ENCODE data around the gene CDHR4.
"Not testable (repeated sequence)": the region's sequence is repeated elsewhere in the genome, so short reads cannot be mapped to it uniquely, and the experiment has no call there.

CDHR4 gene

GRCh38 chr3:49799761-49800160 lies at the start of gene CDHR4:
Gene CDHR4 (minus strand): TSS chr3:49799873. CDS start chr3:49799812, 61 bp downstream.
- DNase-seq, result no peak

GRCh38 chr3:49845694-49846093 lies 46.0 kb upstream of the CDHR4 start:
- no peak for DNase-seq

GRCh38 chr3:49844464-49845183 lies 45.0 kb upstream of the CDHR4 start:
- no peak for DNase-seq

- DNase-seq, result no peak
Measured at GRCh38 chr3:49842843-49843517, 43.3 kb upstream of the CDHR4 start.

- no peak for DNase-seq
Measured at GRCh38 chr3:49841806-49842205, 42.1 kb upstream of the CDHR4 start.

GRCh38 chr3:49841126-49841696 lies 41.5 kb upstream of the CDHR4 start:
- no peak for DNase-seq

GRCh38 chr3:49840388-49840787 lies 40.7 kb upstream of the CDHR4 start:
- DNase-seq, result no peak

GRCh38 chr3:49839193-49839809 lies 39.6 kb upstream of the CDHR4 start:
- peak; percentile 85 to 86 for DNase-seq

GRCh38 chr3:49831341-49831740 lies 31.7 kb upstream of the CDHR4 start:
- no peak for DNase-seq

GRCh38 chr3:49826016-49826415 lies 26.3 kb upstream of the CDHR4 start:
- no peak for DNase-seq

- not testable (repeated sequence) for DNase-seq
Measured at GRCh38 chr3:49823131-49823530, 23.5 kb upstream of the CDHR4 start.

GRCh38 chr3:49813497-49814174 lies 14.0 kb upstream of the CDHR4 start, which contains the start of gene UBA7:
Gene UBA7 (minus strand): TSS chr3:49813953. CDS start chr3:49813787, 166 bp downstream.
- peak; percentile 43 to 60 for DNase-seq

- no peak for DNase-seq
Measured at GRCh38 chr3:49812916-49813496, 13.3 kb upstream of the CDHR4 start.

- no peak for DNase-seq
Measured at GRCh38 chr3:49807431-49808114, 7.9 kb upstream of the CDHR4 start.

- no peak for DNase-seq
Measured at GRCh38 chr3:49806850-49807249, 7.2 kb upstream of the CDHR4 start.

- peak; percentile 13 to 37 for DNase-seq
Measured at GRCh38 chr3:49805897-49806701, 6.4 kb upstream of the CDHR4 start.

GRCh38 chr3:49805367-49805782 lies 5.7 kb upstream of the CDHR4 start:
- peak in 1 of 2 donors; percentile 65 for DNase-seq

- no peak for DNase-seq
Measured at GRCh38 chr3:49804141-49805041, 4.7 kb upstream of the CDHR4 start.

- DNase-seq, result peak; percentile 36 to 47
Measured at GRCh38 chr3:49803465-49804140, 3.9 kb upstream of the CDHR4 start.
